Left lobe of liver (tissue), 2 donors: ENCODE results near the gene NPNT. TPM values are rescaled to one million over a fixed set of nuclear protein-coding genes. Genes with fewer than 3 reads are reported as not detected.

Experiments
- ATAC-seq: fragments of 200-7000 bp; cut with Tn5 transposase; one replicate; pipeline ENCODE4 v1.9.1; 2020; ENCODE audit warnings: mild to moderate bottlenecking, moderate library complexity
- DNase-seq: peaks from one replicate; pipeline ENCODE4 v3.0.0-alpha.2; 2020; ENCODE audit warnings: low spot score
- total RNA-seq: library from RNA; stranded (reverse); gene quantifications from one replicate; pipeline ENCODE4 v1.2.1, GENCODE V29; 2021
- donor health status: DM: no; HTN: no; CAD: no; lungs with moderate emphysema.
- donor health status: DM: no; HTN: yes; CAD: no.

The NPNT gene
- total RNA-seq, 1 donor from 2014 or later: 2.0 TPM

GRCh38 chr4:106011387-106011786, 116.1 kb downstream of the NPNT start:
- DNase-seq (no peak), ATAC-seq (no peak)

- ATAC-seq (no peak), DNase-seq (no peak)
Measured at GRCh38 chr4:106017975-106018374, 122.7 kb downstream of the NPNT start.

GRCh38 chr4:106019771-106020170, 124.5 kb downstream of the NPNT start:
- ATAC-seq (no peak), DNase-seq (no peak)

Other genes with a start within 250 kb of the NPNT start
- 8.3 TPM for gene INTS12, start 186.8 kb upstream of the NPNT start, total RNA-seq
- gene GSTCD, start 186.7 kb upstream of the NPNT start, total RNA-seq: 4.5 TPM